ENCODE data around the gene BABAM2.
"Not testable (repeated sequence)": the region's sequence is repeated elsewhere in the genome, so short reads cannot be mapped to it uniquely, and the experiment has no call there.

BABAM2 gene

DNA sequence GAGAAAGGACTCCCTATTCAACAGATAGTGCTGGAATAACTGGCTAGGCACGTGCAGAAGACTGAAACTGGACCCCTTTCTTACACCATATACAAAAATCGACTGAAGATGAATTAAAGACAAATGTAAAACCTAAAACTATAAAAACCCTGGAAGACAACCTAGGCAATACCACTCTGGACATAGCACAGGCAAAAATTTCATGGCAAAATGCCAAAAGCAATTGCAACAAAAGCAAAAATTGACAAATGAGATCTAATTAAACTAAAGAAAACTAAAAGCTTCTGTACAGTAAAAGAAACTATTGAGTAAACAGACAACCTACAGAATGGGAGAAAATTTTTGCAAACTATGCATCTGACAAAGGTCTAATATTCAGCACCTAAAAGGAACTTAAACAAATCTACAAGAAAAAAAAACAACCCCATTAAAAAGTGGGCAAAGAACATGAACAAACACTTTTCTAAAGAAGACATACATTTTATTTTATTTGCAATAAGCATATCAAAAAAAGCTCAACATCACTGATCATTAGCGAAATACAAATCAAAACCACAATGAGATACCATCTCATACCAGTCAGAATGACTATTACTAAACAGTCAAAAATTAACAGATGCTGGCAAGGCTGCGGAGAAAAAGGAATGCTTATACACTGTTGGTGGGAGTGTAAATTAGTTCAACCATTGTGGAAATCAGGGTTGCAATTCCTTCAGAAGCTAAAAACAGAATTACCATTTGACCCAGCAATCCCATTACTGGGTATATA is 8.5 kb upstream of the BABAM2 start:
- not testable (repeated sequence) for DNase-seq

- DNase-seq = not testable (repeated sequence)
Observed at GRCh38 chr2:27882584-27882922, 8.0 kb upstream of the BABAM2 start.

DNA sequence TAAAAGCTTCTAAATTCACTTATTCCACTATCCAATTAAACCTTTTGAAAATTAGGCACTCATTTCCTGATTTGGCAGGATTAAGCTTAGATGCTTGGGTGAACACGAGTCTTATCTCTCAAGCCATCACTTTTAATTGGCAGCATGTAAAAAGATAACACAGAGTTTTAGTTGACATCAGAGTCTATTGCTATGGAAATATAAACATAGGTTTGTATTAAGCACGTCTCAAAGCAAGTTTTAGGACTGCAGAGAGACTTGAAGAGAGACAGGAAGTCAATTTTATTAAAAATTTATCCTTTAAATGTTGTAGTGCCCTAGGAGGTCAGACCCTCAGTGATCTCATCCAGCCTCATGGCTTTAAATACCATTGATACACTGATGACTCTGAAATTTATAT is 5.9 kb upstream of the BABAM2 start:
- DNase-seq = no peak

DNA sequence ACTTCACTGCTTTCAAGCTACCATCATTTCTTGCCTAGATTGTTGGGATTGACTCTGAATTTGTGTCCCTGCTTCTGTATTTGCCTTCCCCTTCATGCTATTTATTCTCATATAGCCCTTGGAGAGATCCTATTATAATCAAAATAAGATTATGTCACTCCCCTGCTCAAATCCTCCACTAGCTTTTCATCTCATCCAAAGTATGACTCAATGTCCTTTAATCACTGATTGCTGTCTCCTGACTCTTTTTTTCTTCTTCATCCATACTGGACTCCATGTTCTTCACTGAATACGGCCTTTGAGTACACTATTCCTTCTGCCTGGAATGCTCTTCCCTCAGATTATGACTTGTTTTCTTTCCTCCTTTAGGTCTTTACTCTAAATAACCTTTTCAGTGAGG is 5.3 kb upstream of the BABAM2 start:
- no peak for DNase-seq

DNA sequence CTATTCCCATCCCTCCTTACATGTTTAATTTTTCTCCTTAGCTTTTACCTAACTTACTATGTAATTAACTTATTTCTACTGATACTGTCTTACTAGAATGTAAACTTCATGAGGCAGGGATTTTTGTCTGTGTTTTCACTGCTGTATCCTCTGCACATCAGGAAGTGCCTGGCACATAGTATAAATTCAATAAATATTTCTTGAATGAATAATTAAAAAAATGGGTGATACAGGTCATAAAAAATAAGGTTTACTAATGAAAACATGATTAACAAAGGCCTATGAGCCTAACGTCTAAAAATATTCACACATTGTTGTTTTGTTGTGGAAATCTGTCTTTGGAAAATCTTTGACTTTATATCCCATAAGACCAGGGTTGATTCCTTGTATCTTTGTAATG is 4.9 kb upstream of the BABAM2 start:
- no peak for DNase-seq

GRCh38 chr2:27886322-27886721 is 4.2 kb upstream of the BABAM2 start:
- DNase-seq = no peak

DNA sequence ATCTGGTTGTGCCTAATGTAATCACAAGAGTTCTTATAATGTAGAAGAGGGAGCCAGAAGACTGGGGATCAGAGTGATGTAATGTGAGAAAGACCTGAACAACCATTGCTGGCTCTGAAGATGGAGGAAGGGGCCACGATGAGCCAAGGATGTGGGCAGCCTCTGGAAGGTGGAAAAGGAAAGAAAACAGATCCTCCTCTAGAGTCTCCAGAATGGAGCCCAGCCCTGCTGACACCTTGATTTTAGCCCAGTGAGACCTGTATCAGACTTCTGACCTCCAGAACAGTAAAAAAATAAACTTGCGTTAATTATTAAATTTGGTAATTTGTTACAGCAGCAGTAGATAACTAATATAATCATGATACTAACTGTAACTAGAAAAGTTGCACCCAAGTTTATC is 3.4 kb upstream of the BABAM2 start:
- DNase-seq = no peak

DNA sequence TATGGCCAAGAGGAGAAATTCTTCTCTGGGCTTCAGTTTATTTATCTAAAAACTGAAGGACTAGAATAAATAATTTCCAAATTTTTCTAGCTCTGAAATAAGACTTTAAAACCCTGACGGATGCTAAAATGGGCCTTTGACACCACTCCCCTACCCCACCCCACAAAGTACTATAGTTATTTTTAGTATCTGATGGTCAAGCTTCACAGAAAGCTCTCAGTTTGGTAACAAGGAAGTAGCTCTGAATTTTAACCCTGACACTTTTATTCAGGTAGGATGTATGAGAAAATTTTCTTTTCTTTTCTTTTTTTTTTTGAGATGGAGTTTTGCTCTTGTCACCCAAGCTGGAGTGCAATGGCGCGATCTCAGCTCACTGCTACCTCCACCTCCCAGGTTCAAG is 2.7 kb upstream of the BABAM2 start:
- no peak for DNase-seq

- no peak for DNase-seq
Observed at GRCh38 chr2:27888790-27889189, 1.7 kb upstream of the BABAM2 start.

GRCh38 chr2:27889774-27890145 is 769 bp upstream of the BABAM2 start:
- DNase-seq = no peak

GRCh38 chr2:27890924-27891672 is 569 bp downstream of the BABAM2 start:
- DNase-seq = peak; percentile 19

- DNase-seq = no peak
Observed at GRCh38 chr2:27891673-27892105, 1.2 kb downstream of the BABAM2 start.

DNA sequence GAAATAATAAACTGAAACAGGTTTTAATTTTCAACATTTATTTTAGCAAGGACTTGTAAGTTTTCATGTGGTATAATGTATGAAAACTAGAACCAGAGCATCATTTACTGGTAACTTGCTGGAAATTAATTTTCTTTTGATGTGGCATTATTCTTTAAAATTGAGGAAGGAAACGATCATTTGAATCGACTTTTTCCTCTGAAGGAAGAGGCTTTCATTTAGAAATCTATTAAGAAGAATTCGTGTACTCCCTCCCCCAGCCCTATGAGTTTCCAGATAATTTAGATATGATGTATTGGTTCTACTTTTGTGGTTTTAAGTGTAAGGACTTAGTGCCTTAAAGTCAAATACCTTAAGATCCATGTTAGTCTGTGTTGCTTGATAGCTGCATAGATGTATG is 2.5 kb downstream of the BABAM2 start:
- no peak for DNase-seq

DNA sequence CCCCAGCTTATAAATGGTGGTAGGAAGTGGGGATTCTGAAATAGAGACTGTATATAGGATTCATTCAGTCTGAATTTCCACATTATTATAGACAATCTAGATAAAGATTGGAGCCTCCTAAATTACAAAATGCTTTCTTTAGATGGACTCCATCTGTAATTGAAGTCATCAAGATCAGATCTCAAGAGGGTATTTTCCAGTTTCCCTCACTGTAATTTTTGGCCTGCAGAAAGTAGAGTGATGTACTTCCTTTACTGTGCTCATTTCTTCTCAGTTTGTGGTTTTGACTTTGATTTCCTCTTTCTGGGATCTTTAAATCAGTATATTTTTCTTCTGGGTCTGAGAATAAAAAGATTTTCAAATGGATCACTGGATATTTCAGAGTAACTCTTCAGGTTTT is 7.2 kb downstream of the BABAM2 start:
- no peak for DNase-seq

- no peak for DNase-seq
Observed at GRCh38 chr2:27901234-27901633, 10.7 kb downstream of the BABAM2 start.

DNA sequence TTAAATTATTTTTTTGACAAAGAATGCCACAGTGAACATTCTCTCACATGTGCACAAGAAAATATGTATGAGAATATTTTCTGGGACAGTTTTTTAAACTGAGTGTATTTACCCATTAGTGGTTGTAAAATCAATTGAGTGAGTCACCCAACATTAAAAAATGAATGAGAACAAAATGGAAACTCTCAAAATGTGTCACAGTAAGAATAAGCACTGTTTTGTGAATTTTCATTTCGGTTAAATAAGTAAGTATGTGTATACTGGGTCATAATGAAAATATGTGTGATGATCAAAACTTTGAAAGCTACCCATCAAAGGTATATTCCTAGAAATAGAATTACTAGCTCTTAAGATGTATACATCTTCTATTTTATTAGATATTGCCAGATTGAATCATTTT is 11.6 kb downstream of the BABAM2 start:
- no peak for DNase-seq

- DNase-seq = no peak
Observed at GRCh38 chr2:27903018-27903417, 12.5 kb downstream of the BABAM2 start.

- no peak for DNase-seq
Observed at GRCh38 chr2:27903649-27904404, 13.3 kb downstream of the BABAM2 start.

GRCh38 chr2:27904405-27904665 is 13.8 kb downstream of the BABAM2 start:
- no peak for DNase-seq

DNA sequence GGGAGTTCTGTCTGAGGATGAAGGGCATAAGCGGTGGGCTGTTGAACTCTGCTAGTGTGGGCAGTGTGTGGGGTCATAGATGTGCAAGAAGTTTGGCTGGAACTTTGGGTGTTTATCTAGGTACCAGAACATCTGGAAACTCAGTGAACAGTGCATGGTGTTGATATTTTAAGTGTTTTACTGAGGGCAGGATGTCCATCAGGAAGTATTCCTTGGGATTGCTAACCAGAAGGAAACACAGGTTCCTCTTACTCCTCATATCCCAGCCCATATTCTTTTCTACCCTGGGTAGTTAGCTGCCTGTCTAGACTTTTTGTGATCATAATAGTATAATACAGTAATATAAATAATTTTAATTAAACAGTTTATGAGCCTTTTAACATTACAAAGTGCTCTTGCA is 15.5 kb downstream of the BABAM2 start:
- no peak for DNase-seq

DNA sequence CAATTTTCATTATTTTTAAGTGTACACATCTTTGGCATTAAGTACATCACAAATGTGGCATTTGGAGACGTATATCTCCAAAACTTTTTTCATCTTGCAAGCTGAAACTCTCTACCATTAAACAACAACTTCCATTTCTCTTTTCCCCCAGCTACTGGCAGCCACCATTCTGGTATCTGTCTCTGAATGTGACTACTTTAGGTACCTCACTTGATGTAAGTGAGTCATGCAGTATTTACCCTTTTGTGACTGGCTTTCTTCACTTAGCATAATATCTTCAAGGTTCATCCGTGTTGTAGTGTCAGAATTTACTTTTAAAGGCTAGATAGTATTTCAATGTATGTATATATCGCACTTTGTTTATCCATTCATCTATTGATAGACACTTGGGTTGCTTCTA is 17.0 kb downstream of the BABAM2 start:
- DNase-seq = no peak

DNA sequence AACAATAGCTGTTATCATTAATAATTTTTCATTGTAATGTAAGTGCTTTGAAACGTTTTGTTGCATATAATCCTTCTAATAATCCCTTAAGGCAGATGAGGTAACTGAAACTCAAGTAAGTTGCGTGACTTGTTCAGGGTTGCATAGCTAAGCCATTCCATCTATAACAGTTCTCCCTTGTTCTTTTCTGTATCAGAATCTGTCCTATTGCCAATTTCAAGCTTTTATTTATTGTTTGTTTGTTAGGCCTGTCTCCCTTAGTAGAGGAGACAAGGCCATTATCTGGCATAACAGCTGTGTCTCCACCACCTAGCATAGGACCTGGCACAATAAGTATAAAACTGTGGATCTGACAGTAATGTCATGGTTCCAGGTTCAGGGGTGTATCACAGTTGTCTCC is 19.4 kb downstream of the BABAM2 start:
- DNase-seq = no peak

DNA sequence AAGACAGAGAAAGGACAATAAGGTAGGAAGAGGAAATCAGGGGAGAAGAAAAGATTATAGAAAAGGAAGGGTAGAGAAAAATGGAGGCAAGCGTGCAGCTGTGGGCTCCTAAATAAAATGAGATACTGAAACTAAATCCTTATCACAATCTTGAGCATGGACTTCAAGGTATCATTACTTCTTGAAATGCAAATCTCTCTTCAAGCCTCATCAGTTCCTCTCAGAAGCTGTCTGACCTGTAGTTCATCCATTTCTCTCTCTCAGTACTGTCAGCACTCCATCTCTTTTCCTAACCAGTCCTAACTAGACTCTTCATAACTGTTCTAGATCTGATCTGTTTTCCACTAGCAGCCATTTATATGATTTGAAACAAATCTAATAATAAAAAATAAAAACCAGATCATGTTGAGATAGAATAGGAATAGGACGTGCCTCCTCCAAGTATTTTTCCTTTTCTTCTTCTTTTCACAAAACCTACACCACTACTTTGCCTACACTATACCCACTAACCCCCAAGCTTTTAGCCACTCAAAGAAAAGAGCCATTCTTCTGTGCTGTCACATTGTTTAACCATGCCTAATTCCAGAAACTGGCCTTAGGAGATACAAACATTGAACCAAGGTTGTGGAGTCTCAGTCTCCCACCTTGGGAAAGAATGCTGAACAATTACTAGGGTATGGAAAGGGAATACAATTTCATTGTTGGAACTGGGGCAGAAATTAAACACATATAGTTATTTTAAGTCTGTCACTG is 21.1 kb downstream of the BABAM2 start:
- DNase-seq = no peak

DNA sequence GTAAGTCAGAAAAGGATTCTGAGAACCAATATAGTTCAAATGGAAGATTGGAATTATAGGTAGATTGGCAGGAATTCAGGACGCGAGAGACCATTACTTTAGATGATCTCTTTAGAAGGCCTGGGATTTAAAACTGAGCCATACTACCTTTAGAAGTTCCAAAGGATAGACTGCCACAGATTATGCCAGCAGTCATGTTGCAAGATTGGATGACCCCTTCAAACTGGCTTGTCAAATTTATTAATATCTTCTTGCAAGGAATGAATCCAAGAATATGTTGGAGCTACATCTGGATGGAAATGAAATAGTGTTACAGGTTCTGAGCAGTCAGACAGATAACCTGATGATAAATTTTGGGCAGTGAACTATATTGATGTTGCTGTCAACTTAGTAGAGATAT is 22.0 kb downstream of the BABAM2 start:
- DNase-seq = no peak
